CD8-positive, alpha-beta memory T cell (primary cell): ENCODE results near the gene BLTP1. TPM values are rescaled to one million over a fixed set of nuclear protein-coding genes. Genes with fewer than 3 reads are reported as not detected.

ENCODE experiments used
- CTCF ChIA-PET: fragments of 350-600 bp; sonication (Branson Sonifier 250); formaldehyde crosslinking; loops from one replicate; lab custom pipeline; 2021; ENCODE audit warnings: antibody characterized with exemption; lab: Charles Lee
- POLR2A ChIA-PET: fragments of 350-600 bp; sonication (Branson Sonifier 250); formaldehyde crosslinking; loops from one replicate; lab custom pipeline; 2021; ENCODE audit warnings: antibody characterized with exemption; lab: Charles Lee
- DNase-seq, 5 donors: peaks; one replicate each; pipeline versions ENCODE4 v3.0.0 to v3.0.0-alpha.2; 2020 to 2022; ENCODE audit warnings: mixed read lengths in 1 of 5
- H3K27ac ChIP-seq: one replicate; pipeline ENCODE4 v1.7.0; 2013; ENCODE audit warnings: low read depth, mild to moderate bottlenecking, low read length, moderate library complexity
- H3K27me3 ChIP-seq: 2 replicates; pipeline ENCODE4 v1.7.0; 2013; ENCODE audit warnings: low read length, mild to moderate bottlenecking; ENCODE audit not compliant: insufficient read depth, poor library complexity, severe bottlenecking
- H3K36me3 ChIP-seq: 2 replicates; pipeline ENCODE4 v1.7.0; 2013; ENCODE audit warnings: mild to moderate bottlenecking, low read length, moderate library complexity; ENCODE audit not compliant: insufficient read depth
- H3K4me1 ChIP-seq: 2 replicates; pipeline ENCODE4 v1.7.0; 2013; ENCODE audit warnings: mild to moderate bottlenecking, low read length, moderate library complexity; ENCODE audit not compliant: insufficient read depth
- H3K4me3 ChIP-seq: 2 replicates; pipeline ENCODE4 v1.7.0; 2013; ENCODE audit warnings: mild to moderate bottlenecking, low read length
- H3K9me3 ChIP-seq: 2 replicates; pipeline ENCODE4 v1.7.0; 2013; ENCODE audit warnings: mild to moderate bottlenecking, low read length
- H3K27ac Mint-ChIP-seq, 8 donors: one replicate each; pipeline ENCODE4 v1.8.0; 2020 to 2021; ENCODE audit warnings: mixed read lengths in 8 of 8, mild to moderate bottlenecking in 6 of 8, inconsistent platforms in 3 of 8, moderate library complexity in 3 of 8
- H3K27me3 Mint-ChIP-seq, 2 donors: one replicate each; pipeline ENCODE4 v1.8.0; 2020 to 2021; ENCODE audit warnings: mixed read lengths in 2 of 2, mild to moderate bottlenecking in 1 of 2, moderate library complexity in 1 of 2
- H3K36me3 Mint-ChIP-seq, 3 donors: one replicate each; pipeline ENCODE4 v1.8.0; 2020 to 2021; ENCODE audit warnings: mixed read lengths in 3 of 3, inconsistent platforms in 1 of 3, mild to moderate bottlenecking in 1 of 3
- H3K4me1 Mint-ChIP-seq, 3 donors: one replicate each; pipeline ENCODE4 v1.8.0; 2020 to 2021; ENCODE audit warnings: mixed read lengths in 3 of 3, inconsistent platforms in 1 of 3, mild to moderate bottlenecking in 1 of 3
- H3K4me3 Mint-ChIP-seq, 7 donors: one replicate each; pipeline ENCODE4 v1.8.0; 2020 to 2021; ENCODE audit warnings: mixed read lengths in 7 of 7, mild to moderate bottlenecking in 6 of 7, moderate library complexity in 4 of 7, inconsistent platforms in 2 of 7
- H3K9me3 Mint-ChIP-seq, 5 donors: one replicate each; pipeline ENCODE4 v1.8.0; 2020 to 2022; ENCODE audit warnings: mixed read lengths in 5 of 5, mild to moderate bottlenecking in 3 of 5, moderate library complexity in 2 of 5, inconsistent platforms in 1 of 5
- polyA plus RNA-seq: library from polyadenylated mRNA; unstranded; fragments of 300-500 nt; fragmentation: Illumina TruSeq; gene quantifications from one replicate; pipeline ENCODE4 v1.2.3, GENCODE V29; 2021
- total RNA-seq, 2 experiments: library from RNA; stranded (reverse); gene quantifications; one replicate each; pipeline ENCODE4 v1.2.3, GENCODE V29; 2021

The BLTP1 gene
- total and polyA plus RNA-seq, 3 experiments from 2014 or later, result 9.6 to 22.4 (median 19.4) TPM

DNA sequence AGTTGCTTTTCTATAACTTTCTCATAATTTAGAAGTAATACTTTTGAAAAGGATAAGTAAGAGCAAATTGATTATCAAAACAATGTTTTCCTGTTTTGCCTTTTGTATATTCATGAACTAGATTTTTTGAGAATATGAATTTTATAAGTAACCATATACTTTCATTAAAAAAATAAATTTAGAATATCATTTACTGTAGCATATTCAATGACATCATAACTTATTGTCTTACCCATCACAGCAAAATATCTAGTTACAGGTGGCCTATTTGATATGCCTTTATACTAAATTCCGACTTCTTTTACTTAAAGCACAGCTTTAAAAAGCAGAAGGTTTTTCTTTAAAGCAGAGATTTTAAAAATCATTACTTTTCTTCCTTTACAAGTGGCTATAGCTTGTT lies 20.1 kb downstream of the BLTP1 start:
- no peak overlapping the region for H3K4me3 Mint-ChIP-seq
- Histone ChIP-seq H3K27ac (no peak overlapping the region), H3K9me3 (no peaks in the 10 kb centered on the region), H3K4me3 (no peak overlapping the region), H3K27me3 (no peaks in the 10 kb centered on the region), H3K36me3 (peaks cover 7% of the 10 kb centered on the region), H3K4me1 (peaks cover 5% of the 10 kb centered on the region)
- peaks cover 8 to 49% (median 23%) of the 10 kb centered on the region in 3 donors for H3K36me3 Mint-ChIP-seq
- CTCF ChIA-PET, result no interaction called here
- no peaks in the 10 kb centered on the region for H3K27me3 Mint-ChIP-seq
- no peaks in the 10 kb centered on the region for H3K9me3 Mint-ChIP-seq
- DNase-seq, result no peak
- H3K27ac Mint-ChIP-seq, result no peak overlapping the region
- POLR2A ChIA-PET, result no interaction called here
- peaks cover 27 to 29% (median 29%) of the 10 kb centered on the region in 3 donors for H3K4me1 Mint-ChIP-seq

GRCh38 chr4:122178961-122179360 lies 26.8 kb downstream of the BLTP1 start:
- Histone ChIP-seq H3K27me3 (no peaks in the 10 kb centered on the region), H3K36me3 (peaks cover 11% of the 10 kb centered on the region), H3K9me3 (no peaks in the 10 kb centered on the region), H3K4me3 (no peak overlapping the region), H3K4me1 (no peaks in the 10 kb centered on the region), H3K27ac (no peak overlapping the region)
- DNase-seq, result no peak
- no peak overlapping the region for H3K4me3 Mint-ChIP-seq
- H3K36me3 Mint-ChIP-seq, result peaks cover 10 to 71% (median 26%) of the 10 kb centered on the region in 3 donors
- H3K9me3 Mint-ChIP-seq, result no peaks in the 10 kb centered on the region
- ChIA-PET POLR2A (no interaction called here), CTCF (no interaction called here)
- H3K4me1 Mint-ChIP-seq, result peaks cover 0 to 4% (median 0%) of the 10 kb centered on the region in 3 donors
- H3K27ac Mint-ChIP-seq, result no peak overlapping the region
- no peaks in the 10 kb centered on the region for H3K27me3 Mint-ChIP-seq

DNA sequence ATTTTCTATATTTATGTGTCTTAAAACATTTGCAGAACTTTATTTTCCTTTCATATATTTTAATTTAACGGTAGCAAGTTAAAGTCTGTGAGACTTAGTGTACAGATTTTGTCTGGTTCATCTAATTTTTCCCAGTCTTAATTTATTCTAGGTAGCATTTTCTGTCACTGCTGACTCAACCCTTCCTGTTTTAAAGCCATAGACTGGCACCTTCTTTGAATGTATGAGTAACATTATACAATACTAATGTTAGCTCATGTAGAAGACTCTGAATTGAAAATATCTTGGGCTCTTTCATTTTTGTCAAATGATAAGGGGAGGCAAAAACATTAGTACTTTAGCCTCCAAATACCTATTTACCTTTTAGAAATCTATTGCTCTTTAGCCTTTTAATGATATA lies 43.6 kb downstream of the BLTP1 start:
- Histone ChIP-seq H3K27me3 (no peaks in the 10 kb centered on the region), H3K36me3 (peaks cover 14% of the 10 kb centered on the region), H3K4me1 (no peaks in the 10 kb centered on the region), H3K27ac (no peak overlapping the region), H3K9me3 (no peaks in the 10 kb centered on the region), H3K4me3 (no peak overlapping the region)
- Mint-ChIP-seq H3K4me3 (no peak overlapping the region), H3K27ac (no peak overlapping the region), H3K36me3 (peaks cover 5 to 73% (median 20%) of the 10 kb centered on the region in 3 donors), H3K27me3 (no peaks in the 10 kb centered on the region), H3K4me1 (no peaks in the 10 kb centered on the region), H3K9me3 (no peaks in the 10 kb centered on the region)
- ChIA-PET POLR2A (no interaction called here), CTCF (no interaction called here)
- DNase-seq, result no peak

Other genes with a start within 250 kb of the BLTP1 start
- gene TRPC3, start 200.3 kb upstream of the BLTP1 start, total RNA-seq, result under 1 TPM; 0.15 to 0.35 TPM
- gene TRPC3, start 200.3 kb upstream of the BLTP1 start, polyA plus RNA-seq, result not detected
- not detected for gene ADAD1, start 226.7 kb downstream of the BLTP1 start, total RNA-seq
- gene ADAD1, start 226.7 kb downstream of the BLTP1 start, polyA plus RNA-seq, result not detected